Measurements from ENCODE around the gene USP49.

Gene USP49

DNA sequence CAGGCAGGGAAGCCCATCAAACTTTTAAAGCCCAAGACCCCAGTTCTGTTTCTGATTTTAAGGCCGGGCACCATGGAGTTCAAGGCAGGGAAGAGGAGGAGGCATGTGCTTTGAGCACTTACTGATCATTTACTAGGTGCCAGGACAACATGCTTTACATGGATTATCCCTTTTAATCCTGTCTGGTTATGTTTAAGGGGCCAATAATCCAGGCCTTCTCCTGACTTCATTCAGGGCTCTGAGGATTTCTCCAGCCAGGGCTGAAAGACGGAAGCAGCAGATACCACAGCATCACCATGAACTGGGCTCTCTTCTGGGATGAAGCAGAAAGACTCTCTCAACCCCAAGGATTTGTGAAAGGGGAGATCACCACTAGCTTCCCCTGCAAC, 42.3 kb upstream of the USP49 start:
- Histone ChIP-seq H3K4me3 (ENCODE audit: low read length) (no peak overlapping the region), H3K4me1 (ENCODE audit: insufficient read depth, low read length) (peaks cover 36% of the 10 kb centered on the region), H2AFZ (ENCODE audit: low read depth, low read length) (no peak overlapping the region), H3K27me3 (ENCODE audit: insufficient read depth, low read length) (no peaks in the 10 kb centered on the region), H3K36me3 (ENCODE audit: insufficient read depth, low read length) (peaks cover 25% of the 10 kb centered on the region), H3K9me3 (ENCODE audit: low read length) (no peaks in the 10 kb centered on the region)

DNA sequence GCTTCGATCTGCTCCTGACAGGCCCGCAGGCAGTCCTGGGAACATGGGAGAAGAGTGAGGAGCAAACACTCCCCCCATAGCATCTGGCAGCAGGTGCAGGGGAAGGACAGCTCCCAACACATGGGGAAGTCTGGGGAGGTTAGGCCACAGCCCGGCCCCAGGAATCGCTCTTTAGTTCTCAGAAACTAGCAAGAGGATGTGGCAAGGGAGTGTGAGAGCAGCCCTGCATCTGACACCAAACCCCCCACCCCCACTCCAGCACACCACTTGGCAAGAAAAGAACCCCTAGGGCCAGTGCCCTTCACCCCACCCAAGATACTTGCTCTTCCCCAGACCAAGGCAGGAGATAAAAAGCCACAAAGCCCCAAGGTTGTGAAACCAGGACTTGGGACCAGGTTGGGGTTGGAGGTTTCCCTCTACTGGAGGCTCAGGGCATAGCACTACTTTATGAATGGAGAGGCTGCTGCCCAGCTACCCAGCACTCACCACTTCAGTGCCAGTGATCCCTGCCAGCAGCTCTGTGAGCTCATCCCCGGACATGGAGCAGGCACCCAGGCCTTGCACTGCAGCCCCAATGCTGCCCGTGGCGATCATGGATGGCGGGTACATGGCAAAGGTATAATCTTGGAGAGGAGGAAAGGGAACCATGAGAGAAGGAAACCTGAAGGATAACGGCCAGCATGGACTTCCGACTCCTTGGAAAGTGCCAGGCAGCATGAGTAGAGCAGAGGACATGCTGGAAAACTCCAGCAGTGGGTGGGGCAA, 41.1 kb upstream of the USP49 start:
- no peaks in the 10 kb centered on the region for H3K9me3 ChIP-seq (ENCODE audit: low read length)
- H3K4me1 ChIP-seq (ENCODE audit: insufficient read depth, low read length), result peaks cover 31% of the 10 kb centered on the region
- H3K27me3 ChIP-seq (ENCODE audit: insufficient read depth, low read length), result no peaks in the 10 kb centered on the region
- peaks cover 37% of the 10 kb centered on the region for H3K36me3 ChIP-seq (ENCODE audit: insufficient read depth, low read length)
- no peak overlapping the region for H3K4me3 ChIP-seq (ENCODE audit: low read length)
- H2AFZ ChIP-seq (ENCODE audit: low read depth, low read length), result no peak overlapping the region

DNA sequence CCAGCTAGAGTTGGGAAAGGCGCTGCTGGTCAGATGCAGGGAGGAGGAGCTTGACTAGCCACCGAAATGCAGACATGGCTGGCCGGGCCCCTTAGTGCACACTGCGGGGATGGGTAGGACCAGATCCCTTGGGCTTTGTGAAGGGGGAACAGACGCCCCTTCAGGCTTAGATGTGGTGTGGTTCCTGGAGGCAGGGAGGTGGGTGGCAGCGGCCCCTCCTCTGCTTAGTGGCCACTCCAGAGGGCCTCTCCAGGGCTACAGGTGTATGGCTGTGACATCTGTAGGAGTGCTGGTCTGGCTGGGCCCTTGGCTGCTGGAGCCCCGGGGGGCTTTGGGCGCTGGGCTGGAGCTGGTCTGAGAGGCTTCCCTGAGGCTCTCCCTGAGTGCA, 40.5 kb upstream of the USP49 start:
- peaks cover 43% of the 10 kb centered on the region for H3K36me3 ChIP-seq (ENCODE audit: insufficient read depth, low read length)
- H3K9me3 ChIP-seq (ENCODE audit: low read length), result no peaks in the 10 kb centered on the region

DNA sequence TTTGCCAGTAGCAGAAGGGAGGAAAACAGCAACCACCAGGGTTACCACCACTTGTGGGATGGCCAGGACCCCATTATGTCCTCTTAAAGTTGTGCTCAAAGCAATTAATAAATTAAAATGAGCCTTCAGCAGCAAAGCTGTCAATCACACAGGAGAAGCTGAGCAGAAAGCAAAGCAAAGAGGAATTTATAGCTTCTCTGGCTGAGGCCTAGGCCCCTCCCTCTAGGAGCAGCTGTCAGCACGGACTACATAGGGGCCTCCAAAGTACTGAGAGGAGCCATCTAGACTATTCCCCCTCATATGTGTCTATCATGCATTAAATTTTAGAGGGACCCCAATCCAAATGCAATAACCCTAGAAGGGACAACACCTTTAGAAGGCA, 40.0 kb upstream of the USP49 start:
- Histone ChIP-seq H3K4me3 (ENCODE audit: low read length) (no peak overlapping the region), H3K9me3 (ENCODE audit: low read length) (no peaks in the 10 kb centered on the region), H3K27me3 (ENCODE audit: insufficient read depth, low read length) (no peaks in the 10 kb centered on the region), H3K36me3 (ENCODE audit: insufficient read depth, low read length) (peaks cover 48% of the 10 kb centered on the region), H2AFZ (ENCODE audit: low read depth, low read length) (no peak overlapping the region), H3K4me1 (ENCODE audit: insufficient read depth, low read length) (peaks cover 25% of the 10 kb centered on the region)

More for the DNA sequence above, 40.5 kb upstream of the USP49 start:
- peaks cover 30% of the 10 kb centered on the region for H3K4me1 ChIP-seq (ENCODE audit: insufficient read depth, low read length)
- H3K27me3 ChIP-seq (ENCODE audit: insufficient read depth, low read length), result no peaks in the 10 kb centered on the region
- H2AFZ ChIP-seq (ENCODE audit: low read depth, low read length), result no peak overlapping the region
- no peak overlapping the region for H3K4me3 ChIP-seq (ENCODE audit: low read length)

DNA sequence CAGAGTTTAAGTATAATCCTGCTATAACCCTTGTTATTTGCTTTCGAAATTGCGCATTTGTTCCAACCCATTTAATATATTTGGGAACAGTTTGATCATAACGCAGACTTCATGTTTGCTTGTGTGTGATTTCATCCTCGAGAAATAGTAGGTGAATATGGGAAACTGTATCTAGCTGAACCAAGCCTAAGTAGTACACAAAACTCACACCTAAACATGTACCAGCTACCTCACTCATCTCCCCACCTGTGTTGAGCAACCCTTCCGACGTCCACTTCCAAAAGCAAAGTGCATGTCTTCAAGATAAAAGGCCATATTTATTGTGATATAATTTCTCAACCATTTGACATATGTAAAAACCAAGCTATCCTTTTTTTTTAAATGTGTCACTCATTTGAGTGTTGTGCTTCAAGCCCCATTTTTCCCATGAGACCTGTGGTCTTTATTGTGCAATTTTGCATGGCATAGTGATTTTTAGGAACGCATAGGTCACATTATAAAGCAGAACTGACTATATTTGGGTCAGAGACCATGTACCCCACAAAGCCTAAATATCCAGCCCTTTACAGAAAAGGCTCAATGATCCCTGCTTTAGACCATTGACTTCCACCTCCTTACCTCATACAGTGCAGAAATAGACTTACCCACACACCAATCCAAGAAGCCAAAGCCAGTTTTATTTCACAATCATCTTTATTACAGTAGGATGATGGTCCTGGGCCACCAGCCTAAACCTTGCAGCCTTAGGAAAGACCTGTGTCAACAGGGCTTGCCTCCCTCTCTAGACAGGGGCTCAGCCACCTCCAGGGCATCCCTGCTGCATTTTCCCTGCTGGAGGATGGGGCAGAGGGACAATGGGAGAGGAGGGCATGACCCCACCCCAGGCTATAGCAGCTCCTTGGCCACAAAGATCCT, 39.4 kb upstream of the USP49 start:
- peaks cover 55% of the 10 kb centered on the region for H3K36me3 ChIP-seq (ENCODE audit: insufficient read depth, low read length)
- H3K4me1 ChIP-seq (ENCODE audit: insufficient read depth, low read length), result peaks cover 18% of the 10 kb centered on the region
- no peak overlapping the region for H3K4me3 ChIP-seq (ENCODE audit: low read length)
- no peaks in the 10 kb centered on the region for H3K27me3 ChIP-seq (ENCODE audit: insufficient read depth, low read length)
- H2AFZ ChIP-seq (ENCODE audit: low read depth, low read length), result no peak overlapping the region
- no peaks in the 10 kb centered on the region for H3K9me3 ChIP-seq (ENCODE audit: low read length)

DNA sequence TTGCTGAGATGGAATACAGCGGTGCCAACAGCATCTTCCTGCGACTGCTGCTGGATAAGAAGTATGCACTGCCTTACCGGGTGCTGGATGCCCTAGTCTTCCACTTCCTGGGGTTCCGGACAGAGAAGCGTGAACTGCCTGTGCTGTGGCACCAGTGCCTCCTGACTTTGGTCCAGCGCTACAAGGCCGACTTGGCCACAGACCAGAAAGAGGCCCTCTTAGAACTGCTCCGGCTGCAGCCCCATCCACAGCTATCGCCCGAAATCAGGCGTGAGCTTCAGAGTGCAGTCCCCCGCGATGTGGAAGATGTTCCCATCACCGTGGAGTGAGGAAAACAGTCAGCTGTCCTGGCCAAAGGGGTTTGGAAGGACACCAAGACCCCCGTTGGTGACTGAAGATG, 37.2 kb upstream of the USP49 start:
- Histone ChIP-seq H3K4me1 (ENCODE audit: insufficient read depth, low read length) (peaks cover 13% of the 10 kb centered on the region), H3K27me3 (ENCODE audit: insufficient read depth, low read length) (no peaks in the 10 kb centered on the region), H2AFZ (ENCODE audit: low read depth, low read length) (no peak overlapping the region), H3K4me3 (ENCODE audit: low read length) (no peak overlapping the region), H3K36me3 (ENCODE audit: insufficient read depth, low read length) (peaks cover 76% of the 10 kb centered on the region), H3K9me3 (ENCODE audit: low read length) (no peaks in the 10 kb centered on the region)

DNA sequence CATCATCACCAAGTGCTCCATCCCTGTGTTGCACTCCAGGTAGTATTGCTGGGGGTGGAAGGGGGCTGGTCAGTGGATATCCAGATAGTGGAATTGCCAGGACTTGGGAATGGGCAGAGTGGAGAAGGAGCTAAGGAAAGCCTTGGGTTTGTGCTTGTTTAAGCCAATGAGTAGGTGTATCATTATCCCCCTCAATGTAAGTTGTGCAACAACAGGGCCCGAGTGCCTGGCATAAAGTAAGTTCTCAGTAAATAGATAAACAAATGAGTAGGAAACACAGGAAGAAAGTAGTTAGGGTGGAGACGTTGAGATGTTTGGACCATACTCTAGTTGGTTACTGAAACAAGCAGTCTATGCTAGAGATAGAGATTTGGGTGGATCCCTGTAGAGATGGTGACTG, 36.6 kb upstream of the USP49 start:
- Histone ChIP-seq H3K9me3 (ENCODE audit: low read length) (no peaks in the 10 kb centered on the region), H2AFZ (ENCODE audit: low read depth, low read length) (no peak overlapping the region), H3K4me3 (ENCODE audit: low read length) (no peak overlapping the region), H3K4me1 (ENCODE audit: insufficient read depth, low read length) (peaks cover 13% of the 10 kb centered on the region), H3K27me3 (ENCODE audit: insufficient read depth, low read length) (no peaks in the 10 kb centered on the region), H3K36me3 (ENCODE audit: insufficient read depth, low read length) (peaks cover 81% of the 10 kb centered on the region)

DNA sequence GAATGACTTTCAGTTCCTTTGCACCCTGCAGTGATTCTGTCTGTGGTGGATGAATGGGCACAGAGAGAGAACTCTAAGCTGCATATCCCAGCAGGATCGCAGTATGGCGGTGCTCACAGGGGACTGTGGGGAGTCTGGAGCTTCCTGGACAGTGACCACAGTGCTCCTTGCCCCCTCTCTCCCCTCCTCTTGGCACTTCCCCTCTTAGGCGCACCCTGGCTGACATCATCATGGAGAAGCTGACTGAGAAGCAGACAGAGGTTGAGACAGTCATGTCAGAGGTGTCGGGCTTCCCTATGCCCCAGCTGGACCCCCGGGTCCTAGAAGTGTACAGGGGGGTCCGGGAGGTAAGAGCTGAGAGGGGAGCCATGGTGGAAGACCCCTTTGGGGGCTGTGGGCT, 34.7 kb upstream of the USP49 start:
- Histone ChIP-seq H3K27me3 (ENCODE audit: insufficient read depth, low read length) (no peaks in the 10 kb centered on the region), H3K4me1 (ENCODE audit: insufficient read depth, low read length) (peaks cover 3% of the 10 kb centered on the region), H2AFZ (ENCODE audit: low read depth, low read length) (no peak overlapping the region), H3K36me3 (ENCODE audit: insufficient read depth, low read length) (peaks cover 83% of the 10 kb centered on the region), H3K4me3 (ENCODE audit: low read length) (no peak overlapping the region), H3K9me3 (ENCODE audit: low read length) (no peaks in the 10 kb centered on the region)

DNA sequence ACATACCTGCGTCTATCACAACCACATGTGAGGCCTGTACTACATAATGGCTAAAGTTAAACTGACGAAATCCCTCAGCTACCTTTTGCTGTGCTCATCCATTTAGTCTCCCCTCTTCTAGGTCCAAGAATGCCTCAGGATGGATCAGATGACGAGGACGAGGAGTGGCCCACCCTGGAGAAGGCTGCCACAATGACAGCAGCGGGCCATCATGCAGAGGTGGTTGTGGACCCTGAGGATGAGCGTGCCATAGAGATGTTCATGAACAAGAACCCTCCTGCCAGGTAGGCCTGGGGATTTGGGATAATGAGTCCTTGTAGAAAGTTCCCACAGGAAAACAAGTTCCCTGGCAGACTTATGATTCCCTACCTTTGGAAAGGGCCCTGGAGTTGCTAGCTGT, 32.1 kb upstream of the USP49 start:
- Histone ChIP-seq H3K36me3 (ENCODE audit: insufficient read depth, low read length) (peaks cover 74% of the 10 kb centered on the region), H3K4me3 (ENCODE audit: low read length) (no peak overlapping the region), H3K4me1 (ENCODE audit: insufficient read depth, low read length) (peaks cover 16% of the 10 kb centered on the region), H3K9me3 (ENCODE audit: low read length) (no peaks in the 10 kb centered on the region), H2AFZ (ENCODE audit: low read depth, low read length) (no peak overlapping the region), H3K27me3 (ENCODE audit: insufficient read depth, low read length) (no peaks in the 10 kb centered on the region)

DNA sequence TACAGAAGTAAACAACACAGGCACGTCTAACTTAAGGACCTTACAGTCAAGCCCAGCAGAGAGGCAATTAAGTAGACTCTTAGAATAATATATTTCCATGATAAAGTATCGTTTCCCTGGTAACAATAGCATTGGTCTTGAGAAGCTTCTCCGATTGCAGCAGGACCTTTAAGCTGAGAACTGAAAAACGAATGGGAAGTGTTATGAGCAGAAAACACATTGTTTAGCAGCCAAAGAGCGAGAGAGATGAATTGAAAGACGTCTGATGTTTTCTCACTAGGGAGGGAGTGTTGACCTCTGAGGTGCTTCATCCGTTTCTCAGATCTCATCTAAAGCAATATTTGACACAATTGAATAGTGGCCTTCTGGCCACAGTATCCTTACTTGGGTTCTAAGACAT, 27.0 kb upstream of the USP49 start:
- no peaks in the 10 kb centered on the region for H3K27me3 ChIP-seq (ENCODE audit: insufficient read depth, low read length)
- peak overlapping the region; percentile 64 for H3K4me3 ChIP-seq (ENCODE audit: low read length)
- H3K9me3 ChIP-seq (ENCODE audit: low read length), result no peaks in the 10 kb centered on the region
- no peak overlapping the region for H2AFZ ChIP-seq (ENCODE audit: low read depth, low read length)
- H3K4me1 ChIP-seq (ENCODE audit: insufficient read depth, low read length), result peaks cover 32% of the 10 kb centered on the region
- H3K36me3 ChIP-seq (ENCODE audit: insufficient read depth, low read length), result peaks cover 23% of the 10 kb centered on the region

DNA sequence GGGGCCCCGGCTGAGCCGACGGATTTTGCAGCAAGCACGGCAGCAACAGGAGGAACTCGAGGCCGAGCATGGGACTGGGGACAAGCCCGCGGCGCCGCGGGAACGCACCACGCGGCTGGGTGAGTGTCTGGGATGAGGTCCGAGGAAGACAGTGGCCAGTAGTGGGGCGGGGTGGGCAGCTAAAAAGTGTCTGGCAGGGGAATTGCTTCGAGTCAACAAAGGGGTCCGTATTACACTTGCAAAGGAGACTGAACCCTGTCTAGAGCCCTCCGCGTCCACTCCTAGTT, 26.5 kb upstream of the USP49 start:
- peaks cover 21% of the 10 kb centered on the region for H3K36me3 ChIP-seq (ENCODE audit: insufficient read depth, low read length)
- H3K9me3 ChIP-seq (ENCODE audit: low read length), result no peaks in the 10 kb centered on the region
- H2AFZ ChIP-seq (ENCODE audit: low read depth, low read length), result peak overlapping the region; percentile 82
- peak overlapping the region; percentile 64 for H3K4me3 ChIP-seq (ENCODE audit: low read length)
- peaks cover 32% of the 10 kb centered on the region for H3K4me1 ChIP-seq (ENCODE audit: insufficient read depth, low read length)
- H3K27me3 ChIP-seq (ENCODE audit: insufficient read depth, low read length), result no peaks in the 10 kb centered on the region

DNA sequence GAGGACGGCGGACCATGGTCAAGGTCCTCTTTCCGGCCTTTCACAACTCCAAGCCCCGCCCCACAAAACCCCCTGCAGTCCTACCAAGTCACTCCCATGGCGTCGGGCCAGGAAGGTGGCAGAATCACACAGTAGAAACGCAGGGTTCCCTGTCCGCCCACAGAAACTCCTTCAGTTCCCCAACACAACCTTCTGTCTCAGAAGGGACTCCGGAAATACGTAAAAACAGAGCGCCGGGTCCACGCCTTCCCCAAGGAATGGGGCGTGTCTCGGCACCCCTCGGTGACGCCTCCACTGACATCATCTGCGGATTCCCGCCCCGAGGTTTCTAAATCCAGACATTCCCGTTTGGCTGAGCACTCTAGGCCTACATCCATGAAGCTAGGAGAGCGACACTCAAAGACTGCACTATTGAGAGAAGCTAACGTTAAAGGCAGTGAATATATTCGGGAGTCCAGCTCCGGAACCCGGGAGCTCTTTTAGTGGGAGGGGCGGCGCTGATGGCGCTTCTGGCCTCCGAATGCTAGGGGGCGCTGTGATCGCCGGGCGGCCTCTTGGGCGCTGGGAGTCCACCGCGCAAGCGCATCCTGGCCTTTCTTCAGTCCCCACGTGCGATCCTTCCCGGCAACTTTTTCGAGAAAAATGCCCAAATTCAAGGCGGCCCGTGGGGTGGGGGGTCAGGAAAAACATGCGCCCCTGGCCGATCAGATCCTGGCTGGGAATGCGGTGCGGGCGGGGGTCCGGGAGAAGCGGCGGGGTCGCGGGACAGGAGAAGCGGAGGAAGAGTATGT, 25.9 kb upstream of the USP49 start, which contains the start of the genes BYSL and MED20:
BYSL (plus strand) TSS at position 579 of the 791 bp plus-strand sequence; CDS start at position 643, 64 bp downstream.
MED20 (minus strand) TSS at position 219 of the 791 bp plus-strand sequence; CDS start at position 98, 121 bp downstream.
- Histone ChIP-seq H3K36me3 (ENCODE audit: insufficient read depth, low read length) (peaks cover 22% of the 10 kb centered on the region), H3K9me3 (ENCODE audit: low read length) (no peaks in the 10 kb centered on the region), H3K27me3 (ENCODE audit: insufficient read depth, low read length) (no peaks in the 10 kb centered on the region), H3K4me1 (ENCODE audit: insufficient read depth, low read length) (peaks cover 32% of the 10 kb centered on the region), H2AFZ (ENCODE audit: low read depth, low read length) (peak within 1 kb of the TSS; percentile 82), H3K4me3 (ENCODE audit: low read length) (peak within 1 kb of the TSS; percentile 64)

DNA sequence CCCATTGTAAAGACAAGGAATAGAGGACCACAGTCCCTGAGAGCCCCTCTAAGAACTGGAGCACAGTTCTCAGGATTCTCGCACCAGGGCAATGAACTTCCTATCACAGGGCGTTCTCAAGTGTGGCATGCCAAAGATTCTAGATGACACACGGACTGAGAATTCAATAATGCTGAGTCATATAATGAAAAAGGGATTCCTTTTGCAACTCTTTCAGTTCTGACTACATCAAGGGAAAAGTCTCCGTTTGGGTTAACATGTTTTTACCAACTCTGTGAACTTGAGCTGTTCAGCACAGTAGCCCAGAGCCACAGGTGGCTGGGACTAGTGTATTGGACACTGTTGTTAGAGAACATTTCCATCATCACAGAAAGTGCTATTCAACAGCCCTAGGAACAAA, 22.4 kb upstream of the USP49 start:
- H3K36me3 ChIP-seq (ENCODE audit: insufficient read depth, low read length), result peaks cover 33% of the 10 kb centered on the region
- H3K9me3 ChIP-seq (ENCODE audit: low read length), result no peaks in the 10 kb centered on the region
- H2AFZ ChIP-seq (ENCODE audit: low read depth, low read length), result no peak overlapping the region
- H3K27me3 ChIP-seq (ENCODE audit: insufficient read depth, low read length), result no peaks in the 10 kb centered on the region
- peaks cover 19% of the 10 kb centered on the region for H3K4me1 ChIP-seq (ENCODE audit: insufficient read depth, low read length)
- H3K4me3 ChIP-seq (ENCODE audit: low read length), result no peak overlapping the region

Measured in neuron (in vitro differentiated cells).